LNCAP (cell line): ENCODE measurements around the gene TMCC3.

Experiments used
- CTCF ChIP-seq: fragments of 450-650 bp; IDR thresholded peaks from 2 replicates; pipeline ENCODE4 v1.5.1; 2017; ENCODE audit warnings: mild to moderate bottlenecking

The TMCC3 gene

GRCh38 chr12:94582591-94582990 lies 67.8 kb downstream of the TMCC3 start:
- no peak for TF ChIP-seq CTCF

GRCh38 chr12:94575645-94576403 lies 74.5 kb downstream of the TMCC3 start:
- TF ChIP-seq CTCF = no peak

GRCh38 chr12:94575024-94575423 lies 75.3 kb downstream of the TMCC3 start:
- TF ChIP-seq CTCF = no peak

- TF ChIP-seq CTCF = no peak
Observed at GRCh38 chr12:94571556-94571955, 78.8 kb downstream of the TMCC3 start.

GRCh38 chr12:94570161-94570560 lies 80.2 kb downstream of the TMCC3 start:
- TF ChIP-seq CTCF = no peak

GRCh38 chr12:94567761-94568160 lies 82.6 kb downstream of the TMCC3 start:
- no peak for TF ChIP-seq CTCF

- TF ChIP-seq CTCF = no peak
Observed at GRCh38 chr12:94566345-94566744, 84.0 kb downstream of the TMCC3 start.

- TF ChIP-seq CTCF = no peak
Observed at GRCh38 chr12:94565683-94566082, 84.7 kb downstream of the TMCC3 start.
